Activated CD4-positive, CD25-positive, alpha-beta regulatory T cell treated with anti-CD3 and anti-CD28 coated beads, Interleukin-2, amount 50 U/mL, for 72 hours (primary cell): Measurements from ENCODE around the gene IFT43.

ENCODE experiments used
- DNase-seq: peaks from one replicate; pipeline ENCODE4 v3.0.0; 2021

Gene IFT43

DNA sequence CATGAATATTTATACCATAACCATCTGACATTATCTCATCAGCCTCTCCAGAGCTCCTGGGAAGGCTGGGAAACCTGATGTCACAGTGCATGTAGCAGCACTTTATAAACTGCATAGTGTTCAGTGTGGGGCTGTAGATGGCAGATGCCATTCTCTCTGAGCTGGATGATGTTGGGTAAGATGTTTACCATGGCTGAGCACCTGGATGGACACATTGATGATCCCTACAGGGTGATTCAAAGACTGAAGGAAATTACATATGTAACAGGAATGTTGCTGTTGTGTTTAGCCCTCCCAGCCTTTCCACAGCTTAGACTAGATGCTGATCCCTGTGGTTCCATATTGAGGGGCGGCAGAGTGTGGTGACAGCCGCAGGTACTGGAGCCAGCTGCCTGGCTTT, 37.4 kb downstream of the IFT43 start:
- no peak for DNase-seq

DNA sequence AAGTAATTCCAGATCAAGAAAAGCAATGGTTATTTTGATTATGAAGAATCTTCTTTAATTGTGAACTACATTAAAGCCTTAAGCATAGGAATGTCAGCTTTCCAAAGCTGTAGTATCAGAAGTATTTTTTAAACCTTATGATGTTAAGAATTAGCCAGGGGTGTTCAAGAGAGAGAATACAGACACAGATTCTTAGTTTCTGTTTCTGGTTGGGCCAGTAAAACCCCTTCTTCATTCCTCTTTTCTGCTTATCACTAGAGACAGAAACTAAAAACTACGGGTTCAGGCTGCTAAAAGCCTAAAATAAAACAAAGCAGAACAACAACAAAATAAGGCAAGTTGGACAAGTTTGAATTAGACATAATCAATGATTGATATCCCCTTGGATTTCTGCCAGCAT, 38.2 kb downstream of the IFT43 start:
- DNase-seq, result no peak

DNA sequence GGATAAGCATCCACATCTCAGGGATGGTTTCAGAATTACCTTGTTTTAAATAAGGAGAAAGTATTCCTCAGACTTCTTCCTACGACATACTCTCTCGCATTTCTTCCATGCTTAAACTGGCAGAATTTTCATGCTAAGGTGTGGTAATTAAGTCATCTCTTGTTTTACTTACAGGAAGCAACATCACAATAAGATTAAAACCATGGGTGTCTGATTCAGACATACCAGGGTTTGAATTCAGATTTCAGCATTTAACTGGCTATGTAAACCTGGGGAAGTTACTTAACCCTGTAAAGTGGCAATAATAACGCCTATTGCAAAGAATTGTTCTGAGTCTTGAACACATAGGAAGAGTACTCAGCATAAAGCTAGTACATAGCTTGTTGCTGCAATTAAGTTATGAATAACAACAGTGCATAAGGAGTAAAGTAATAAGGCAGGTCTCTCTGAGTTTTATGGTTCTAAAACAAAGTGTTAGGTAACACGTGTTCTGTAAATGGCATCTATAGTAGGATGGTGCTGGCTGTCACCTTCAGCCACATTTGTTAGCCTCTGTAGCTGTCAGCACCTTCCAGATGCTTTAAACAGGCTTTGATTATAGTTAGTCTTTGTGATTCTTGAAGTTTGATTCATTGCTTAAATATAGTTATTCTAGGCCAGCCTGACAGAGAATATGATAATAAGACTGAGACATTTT, 38.8 kb downstream of the IFT43 start:
- no peak for DNase-seq

DNA sequence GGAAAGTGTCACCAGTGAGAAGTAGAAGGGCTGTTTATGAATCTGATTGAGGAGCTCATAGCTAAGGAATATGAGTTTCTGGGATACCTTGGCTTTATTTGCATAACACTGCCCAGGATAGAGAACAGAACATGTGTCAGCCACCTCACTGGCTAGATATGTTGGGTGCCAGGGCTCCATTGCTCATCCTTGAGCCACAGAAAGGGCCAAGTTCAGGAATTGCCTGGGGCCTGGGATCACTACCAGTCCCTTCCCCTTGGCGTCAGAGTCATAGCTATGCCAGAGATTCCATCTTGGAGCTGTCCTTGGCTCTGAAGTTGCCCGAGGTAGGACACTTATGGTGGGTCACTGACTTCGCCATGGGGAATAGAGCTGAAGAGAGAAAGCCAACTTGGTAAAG, 49.0 kb downstream of the IFT43 start:
- no peak for DNase-seq

DNA sequence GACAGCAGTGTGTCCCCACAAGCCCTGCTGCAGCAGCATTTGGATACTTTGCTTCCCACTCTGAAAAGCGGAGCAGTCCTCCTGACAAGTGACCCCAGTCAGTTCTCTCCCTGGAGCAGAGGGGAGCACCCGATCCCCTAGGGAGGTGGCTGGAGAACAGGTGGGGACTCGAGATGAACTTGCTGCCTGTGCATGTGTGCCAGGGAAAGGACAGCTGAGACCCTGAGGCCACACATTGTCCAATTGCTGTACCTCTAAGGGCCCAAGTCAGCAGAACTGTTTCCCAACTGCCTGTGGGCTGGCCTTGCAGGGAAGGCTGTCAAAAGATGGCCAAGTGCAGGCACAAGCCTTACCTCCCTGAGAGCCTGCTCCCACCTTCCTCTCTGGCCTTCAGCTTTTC, 55.1 kb downstream of the IFT43 start:
- no peak for DNase-seq

DNA sequence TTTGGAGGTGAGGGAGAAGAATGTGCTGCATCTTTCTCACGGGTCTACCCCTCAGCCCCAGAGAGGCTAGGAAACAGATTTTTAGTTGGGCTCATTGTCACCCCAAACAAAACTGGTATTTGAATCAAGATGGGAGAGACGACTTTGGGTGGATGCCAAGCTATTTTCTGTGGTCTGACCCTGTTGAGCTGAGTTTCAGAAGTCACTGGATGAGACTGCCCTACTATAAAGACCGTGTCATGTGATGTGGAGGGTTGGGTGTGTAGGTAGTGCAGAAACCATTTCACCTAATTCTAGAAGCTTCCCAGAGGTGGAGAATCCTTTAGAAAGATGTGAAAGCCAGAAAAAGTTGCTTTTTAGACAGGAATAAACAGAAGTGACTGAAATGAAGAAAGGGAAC, 60.2 kb downstream of the IFT43 start:
- no peak for DNase-seq

DNA sequence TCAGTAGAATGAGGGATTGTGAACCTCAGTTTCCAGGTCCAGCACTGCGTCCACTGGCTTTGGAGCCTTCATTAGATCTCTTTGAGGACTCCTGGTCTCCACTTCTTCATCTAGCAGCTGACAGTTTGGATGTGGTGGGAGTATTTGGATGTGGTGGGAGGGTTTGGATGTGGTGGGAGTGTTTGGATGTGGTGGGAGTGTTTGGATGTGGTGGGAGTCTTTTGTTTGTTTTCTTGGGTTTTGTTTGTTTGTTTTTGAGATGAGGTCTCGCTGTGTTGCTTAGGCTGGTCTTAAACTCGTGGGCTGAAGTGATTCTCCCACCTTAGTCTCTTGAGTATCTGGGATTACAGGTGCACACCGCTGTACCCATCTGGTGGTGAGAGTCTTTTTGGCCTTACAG, 64.7 kb downstream of the IFT43 start:
- DNase-seq, result no peak

DNA sequence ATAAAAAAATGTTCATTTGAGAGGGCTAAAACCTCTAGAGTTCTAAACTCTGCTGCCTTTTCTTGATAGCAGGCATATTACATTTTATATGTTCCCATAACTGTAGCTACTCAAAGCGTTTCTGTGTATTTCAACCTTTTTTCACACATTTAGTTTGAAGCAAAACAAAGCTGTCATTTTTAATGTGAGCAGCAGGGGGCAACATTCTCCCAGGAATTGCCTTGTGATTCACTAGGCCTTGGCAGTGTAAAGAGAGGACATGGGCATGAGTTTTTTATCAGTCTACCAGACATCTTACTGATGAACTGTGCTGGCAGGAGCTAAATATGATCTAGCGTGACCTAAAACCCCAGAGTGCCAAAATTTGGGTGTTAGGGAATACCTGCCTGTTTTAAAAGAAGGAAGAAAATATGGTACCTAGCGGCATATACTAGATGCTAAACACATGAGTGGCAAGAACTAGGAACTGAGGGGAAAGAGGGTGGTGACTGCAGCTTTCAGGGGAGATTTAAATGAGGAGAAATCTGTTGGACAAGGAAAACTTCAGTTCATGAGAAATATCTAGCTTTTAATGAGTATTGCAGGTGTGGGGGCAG, 65.3 kb downstream of the IFT43 start:
- peak; percentile 52 for DNase-seq

DNA sequence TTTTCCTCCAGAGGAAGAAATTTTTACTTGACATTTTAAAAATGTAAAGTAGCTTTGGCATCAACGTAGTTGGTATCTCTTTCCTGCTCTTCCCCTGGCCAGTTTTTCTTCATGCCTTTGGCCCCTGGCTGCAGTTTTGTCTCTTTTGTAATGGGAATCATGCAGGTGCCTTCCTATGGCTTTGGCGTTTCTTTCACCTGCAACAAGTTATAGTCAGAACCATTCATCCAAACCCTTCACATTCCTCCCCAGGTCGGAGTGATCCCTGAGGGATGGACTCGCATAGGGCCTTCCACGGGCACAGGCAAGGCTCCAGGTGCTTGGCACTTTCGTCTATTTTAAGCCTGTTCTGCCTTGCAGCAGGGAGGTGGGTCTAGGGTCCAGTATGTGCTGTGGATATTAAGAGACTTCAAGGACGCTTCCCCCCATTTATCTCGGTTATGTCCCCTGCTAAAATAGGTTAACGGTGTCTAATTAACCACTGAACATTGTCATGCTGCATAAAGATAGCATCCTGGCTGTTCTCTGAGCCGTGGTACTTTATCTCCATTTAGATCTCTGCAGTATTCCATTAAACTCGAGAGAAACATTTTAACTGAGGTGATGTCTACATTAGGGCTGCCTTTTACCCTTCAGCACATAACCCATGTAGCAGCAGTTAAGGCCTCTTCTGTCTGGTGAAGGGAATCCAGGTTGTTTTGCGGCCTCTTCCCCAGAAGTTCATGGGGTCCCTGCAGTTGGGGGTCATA, 66.3 kb downstream of the IFT43 start:
- no peak for DNase-seq

DNA sequence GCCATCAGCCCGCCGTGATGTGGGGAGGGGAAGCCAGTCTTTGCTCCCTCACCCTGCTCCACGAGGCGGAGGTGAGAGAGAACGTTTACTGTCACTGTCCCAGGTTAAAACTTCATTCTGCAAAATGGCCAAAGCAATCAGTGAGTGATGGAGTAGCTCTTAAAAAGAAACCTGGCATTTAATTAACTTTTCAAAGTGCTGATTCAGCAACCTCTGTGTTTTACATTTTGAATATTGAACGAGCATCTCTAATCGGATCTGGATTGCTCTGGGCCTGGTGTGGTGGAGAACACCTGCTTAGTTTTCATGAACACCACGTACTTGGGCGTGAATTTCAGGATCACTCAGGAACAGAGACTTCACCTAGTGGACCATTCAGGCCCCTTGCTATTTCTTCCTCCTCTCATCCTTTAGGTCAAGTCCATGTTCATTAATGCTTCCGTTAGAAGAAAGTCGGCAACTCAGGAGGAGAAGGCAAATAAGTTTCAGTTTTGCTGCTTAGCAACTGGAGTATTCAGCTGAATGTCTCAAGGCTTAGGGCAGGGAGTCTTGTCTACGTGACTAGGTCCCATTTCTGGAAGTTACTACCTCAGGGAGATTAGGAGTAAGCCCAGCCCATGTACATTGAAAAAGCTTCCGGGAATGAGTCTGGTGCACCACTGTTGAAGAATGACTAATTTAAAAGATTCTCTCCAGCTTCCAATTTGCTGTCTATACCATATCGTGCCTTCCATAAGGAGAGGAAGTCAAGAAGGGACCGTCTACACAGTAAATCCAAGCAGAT, 68.2 kb downstream of the IFT43 start:
- DNase-seq, result no peak

DNA sequence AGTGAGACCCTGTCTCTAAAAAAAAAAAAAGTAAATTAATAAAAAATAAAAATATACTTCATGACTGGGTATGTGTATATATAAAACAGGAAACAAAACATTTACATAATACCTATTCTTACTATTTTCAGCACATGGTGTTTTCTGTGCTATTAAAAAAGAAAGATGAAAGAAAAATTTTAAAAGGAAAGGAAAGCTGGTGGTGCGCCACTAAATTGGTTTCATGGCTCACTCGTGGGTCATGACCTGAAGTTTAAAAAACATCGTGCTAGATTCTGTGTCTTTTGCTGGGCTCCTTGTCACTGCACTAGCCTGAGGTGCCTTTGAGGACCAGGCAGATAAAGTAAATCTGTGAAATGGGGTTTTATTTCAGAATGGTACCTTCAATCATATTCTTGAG, 69.8 kb downstream of the IFT43 start:
- DNase-seq, result no peak

DNA sequence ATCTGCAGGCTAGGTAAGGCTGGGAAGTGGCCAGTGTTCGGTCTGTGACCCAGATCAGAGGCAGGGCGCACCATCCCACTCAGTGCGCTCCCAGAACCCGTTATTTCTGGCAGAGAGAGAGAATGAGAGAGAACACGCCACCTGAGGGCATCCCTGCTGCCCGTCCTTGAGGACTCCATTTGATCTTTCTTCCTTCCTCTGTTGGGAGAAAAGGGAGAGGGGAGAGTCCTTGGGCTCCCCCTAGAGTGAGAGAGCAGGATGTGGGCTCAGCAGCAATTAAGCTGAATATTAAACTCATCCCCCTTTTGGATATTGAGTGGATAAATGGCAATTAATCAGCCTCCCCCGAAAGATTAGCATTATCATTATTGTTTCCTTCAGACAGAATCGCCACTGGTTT, 70.6 kb downstream of the IFT43 start:
- DNase-seq, result no peak

DNA sequence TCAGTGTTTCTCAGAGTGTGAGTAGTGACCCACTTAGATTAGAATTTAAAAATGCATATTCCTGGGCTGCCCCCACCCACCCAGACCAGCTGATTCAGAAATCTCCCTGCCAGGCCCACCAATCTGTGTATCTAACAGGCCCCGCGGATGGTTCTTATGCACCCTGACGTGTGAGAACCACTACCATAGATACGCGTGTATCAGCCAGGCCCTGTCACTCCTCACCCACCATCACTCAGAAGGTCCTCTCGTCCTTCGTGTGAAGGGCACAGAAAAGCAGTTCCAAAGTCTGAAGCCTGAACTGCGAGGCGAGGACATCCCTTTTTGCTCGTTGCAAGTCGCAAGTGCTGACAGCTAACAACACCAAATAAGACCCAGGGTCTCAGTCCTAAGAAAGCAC, 72.4 kb downstream of the IFT43 start:
- DNase-seq, result no peak

DNA sequence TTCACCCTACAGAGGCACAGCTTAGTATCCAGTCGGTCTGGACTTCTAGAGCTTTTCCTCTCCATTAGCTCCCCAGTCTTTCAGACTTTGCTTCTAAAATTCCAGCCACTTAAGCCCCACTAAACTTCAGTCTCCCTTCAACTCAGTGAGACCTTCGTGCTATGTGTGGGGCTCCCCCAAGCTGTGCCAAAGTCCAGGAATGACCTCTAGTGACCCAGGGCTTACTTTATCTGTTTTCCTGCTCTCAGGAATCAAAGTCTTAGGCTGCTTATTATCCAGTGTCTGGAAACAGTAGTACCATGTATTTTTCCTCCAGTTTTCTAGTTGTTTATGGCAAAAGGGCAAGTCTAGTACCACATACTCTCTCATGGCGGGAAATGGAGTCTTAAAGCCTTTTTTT, 77.8 kb downstream of the IFT43 start:
- no peak for DNase-seq

DNA sequence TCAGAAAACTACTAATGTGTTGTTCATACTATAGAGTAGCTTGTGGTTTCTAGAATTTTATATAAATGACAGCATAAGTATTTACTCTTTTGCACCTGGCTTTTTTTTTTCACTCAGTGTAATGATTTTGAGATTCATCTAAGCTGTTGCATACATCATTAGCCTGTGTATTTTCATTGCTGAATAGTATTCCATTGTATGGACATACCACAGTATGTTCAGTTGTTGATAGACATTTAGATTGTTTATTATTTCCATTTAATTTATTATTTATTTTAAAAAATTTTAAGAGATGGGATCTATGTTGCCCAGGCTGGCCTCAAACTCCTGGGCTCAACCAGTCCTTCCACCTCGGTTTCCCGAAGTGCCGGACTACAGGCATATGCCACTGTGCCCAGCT, 80.0 kb downstream of the IFT43 start:
- DNase-seq, result no peak

DNA sequence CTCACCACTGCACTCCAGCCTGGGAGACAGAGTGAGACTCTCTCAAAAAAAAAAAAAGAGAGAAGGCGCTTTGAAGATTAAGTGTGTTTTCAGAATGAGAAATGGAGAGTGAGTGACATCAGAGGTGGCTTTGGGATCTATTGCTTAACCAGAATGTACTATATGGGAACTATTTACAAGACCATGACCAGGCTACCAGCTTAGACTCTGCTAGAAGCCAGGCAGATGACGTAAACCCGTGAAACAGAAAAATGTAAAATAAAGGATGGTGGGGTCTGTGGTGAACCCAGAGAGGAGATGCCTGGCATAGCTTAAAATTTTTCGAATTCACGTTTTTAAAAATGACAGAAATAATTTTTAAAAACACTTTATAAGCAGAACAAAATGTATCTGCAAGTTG, 82.0 kb downstream of the IFT43 start:
- no peak for DNase-seq

DNA sequence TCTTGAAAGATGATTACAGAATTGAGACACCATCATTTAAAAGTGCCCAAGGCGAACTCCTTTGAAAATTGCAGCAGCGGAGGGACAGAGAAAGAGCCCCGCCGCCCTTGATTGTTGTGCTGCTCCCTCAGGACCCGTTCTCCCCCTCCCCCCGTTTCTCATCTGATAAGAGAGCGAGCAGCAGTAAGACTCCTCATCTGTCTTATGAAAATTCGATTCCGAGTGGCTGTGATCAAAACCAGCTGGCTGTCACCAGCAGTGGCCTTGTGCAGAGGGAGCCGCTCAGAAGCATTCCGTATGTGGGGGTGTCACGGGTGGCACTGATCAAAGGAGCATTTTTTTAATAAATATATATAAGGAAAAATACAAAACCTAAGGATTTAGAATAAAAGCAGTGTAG, 88.2 kb downstream of the IFT43 start:
- no peak for DNase-seq

DNA sequence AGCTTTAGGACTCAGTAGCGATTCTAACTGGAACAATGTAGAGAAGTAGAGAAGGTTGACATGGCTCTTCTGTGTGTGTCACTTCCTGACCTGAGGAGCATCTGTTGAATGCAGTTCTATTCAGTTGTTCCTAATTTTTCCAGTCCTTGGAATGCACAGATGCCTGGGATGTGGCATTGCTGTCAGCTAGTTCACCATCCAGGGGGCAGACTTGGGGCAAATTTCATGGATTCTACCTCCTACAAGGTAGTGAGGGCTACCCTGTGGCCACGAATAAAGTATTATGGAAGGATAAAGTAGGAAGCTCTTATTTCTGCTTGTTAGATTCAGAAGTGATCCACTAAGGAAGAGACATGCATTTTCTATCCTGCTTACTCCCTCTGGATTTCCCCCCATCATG, 91.8 kb downstream of the IFT43 start:
- DNase-seq, result no peak

DNA sequence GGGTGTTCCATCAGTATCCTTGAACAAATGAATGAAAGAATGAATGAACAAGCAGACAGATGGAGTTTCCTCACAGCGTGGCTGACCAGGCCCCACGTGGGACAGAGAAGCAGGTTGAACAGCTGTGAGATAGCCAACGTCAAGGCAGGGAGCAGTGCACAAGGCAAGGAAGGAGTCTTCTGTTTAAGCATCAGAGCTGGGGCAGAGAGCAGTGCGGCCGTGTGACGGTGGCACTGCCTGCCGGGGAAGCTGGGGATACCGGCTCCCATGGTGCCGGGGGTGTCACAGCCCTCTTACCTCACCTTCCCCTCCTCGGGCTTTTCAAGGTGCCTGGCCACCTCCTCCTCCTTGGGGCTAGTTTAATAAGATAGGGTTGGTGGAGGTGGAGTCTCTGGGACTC, 92.9 kb downstream of the IFT43 start:
- DNase-seq, result no peak

DNA sequence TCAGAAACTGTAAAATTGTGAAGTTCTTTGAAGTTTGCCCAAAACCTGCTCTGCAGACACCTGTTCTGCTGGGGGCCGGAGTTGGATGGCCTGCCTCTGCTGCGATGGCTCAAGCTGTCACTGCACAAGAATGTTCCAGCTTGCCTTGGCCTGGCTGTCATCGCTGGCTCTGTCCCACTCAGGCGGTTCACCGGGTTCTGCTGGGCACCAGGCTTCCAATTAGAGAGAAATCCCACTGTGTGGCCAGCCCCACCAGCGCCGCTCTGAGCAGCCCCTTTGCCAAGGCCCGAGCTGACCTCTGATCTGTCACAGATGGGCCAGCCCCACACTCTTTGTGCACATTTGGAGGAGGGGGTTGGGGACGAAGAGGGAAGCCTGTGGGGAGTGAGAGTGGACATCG, 94.5 kb downstream of the IFT43 start:
- no peak for DNase-seq

DNA sequence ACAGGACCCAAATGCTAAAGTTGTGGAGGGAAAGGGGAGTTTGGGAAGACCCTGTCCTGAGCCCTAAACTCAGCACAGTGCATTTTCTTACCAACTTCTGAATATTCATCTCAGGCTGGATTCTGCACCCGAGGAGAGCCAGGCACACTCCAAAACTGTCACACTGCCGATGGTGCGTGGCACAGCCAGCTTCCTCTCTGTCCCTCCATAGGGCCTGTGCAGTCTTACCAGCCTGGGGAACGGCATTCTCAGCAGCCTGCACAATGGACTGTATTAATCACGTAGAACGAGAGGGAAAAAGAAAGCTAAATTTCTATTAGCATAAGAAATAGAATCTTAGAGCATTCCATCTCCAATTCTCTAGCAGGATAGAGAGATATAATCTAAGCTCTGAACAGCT, 94.9 kb downstream of the IFT43 start:
- DNase-seq, result no peak

DNA sequence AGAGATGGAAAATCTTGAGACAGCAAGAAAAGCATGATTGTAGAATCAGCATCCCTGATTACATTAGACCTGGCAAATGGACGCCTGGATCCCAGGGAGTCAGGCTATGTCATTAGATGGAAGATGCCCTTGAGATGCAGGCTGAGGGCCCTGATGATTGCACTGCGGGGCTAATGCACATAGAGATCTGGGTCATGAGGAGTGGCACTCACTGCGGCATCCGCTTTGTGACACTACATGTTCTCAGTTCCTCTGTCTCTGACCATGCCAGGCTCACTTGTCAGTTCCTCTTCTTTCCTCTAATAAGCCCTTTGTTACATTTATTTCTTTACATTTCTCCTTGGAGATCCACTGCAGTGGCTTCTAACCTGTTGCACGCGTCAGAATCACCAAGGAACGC, 96.1 kb downstream of the IFT43 start:
- DNase-seq, result no peak
